Upper lobe of right lung (tissue), 1 donor: ENCODE measurements around the gene ZBTB7C. TPM values are rescaled to one million over a fixed set of nuclear protein-coding genes. Genes with fewer than 3 reads are reported as not detected.

Source experiments
- ATAC-seq: fragments of 200-7000 bp; cut with Tn5 transposase; one replicate; pipeline ENCODE4 v1.9.1; 2020; ENCODE audit warnings: mild to moderate bottlenecking, moderate library complexity
- DNase-seq: peaks from one replicate; pipeline ENCODE4 v3.0.0-alpha.2; 2020
- H3K27ac ChIP-seq: fragments of 200-600 bp; one replicate; pipeline ENCODE4 v1.8.0; 2022
- H3K27me3 ChIP-seq: fragments of 200-600 bp; one replicate; pipeline ENCODE4 v1.8.0; 2022; ENCODE audit warnings: mild to moderate bottlenecking
- H3K36me3 ChIP-seq: fragments of 200-600 bp; one replicate; pipeline ENCODE4 v1.8.0; 2022
- H3K4me1 ChIP-seq: fragments of 200-600 bp; one replicate; pipeline ENCODE4 v1.8.0; 2022
- H3K4me3 ChIP-seq: fragments of 200-600 bp; one replicate; pipeline ENCODE4 v1.8.0; 2022; ENCODE audit warnings: mild to moderate bottlenecking
- H3K9me3 ChIP-seq: fragments of 200-600 bp; one replicate; pipeline ENCODE4 v1.8.0; 2022
- CTCF ChIP-seq: fragments of 200-600 bp; IDR thresholded peaks from one replicate; pipeline ENCODE4 v1.8.0; 2022; ENCODE audit warnings: antibody characterized with exemption
- intact Hi-C: fragments of 100-400 bp; cut with DNase I; formaldehyde crosslinking; loops from one replicate; pipeline ENCODE4 v1.11.0; 2022
- total RNA-seq: library from RNA; stranded (reverse); fragmentation: NEBNext Ultra II Directional; extraction: Animal tissue kit (Norgen Biotek cat#: 25700); gene quantifications from one replicate; pipeline ENCODE4 v1.2.1, GENCODE V29; 2021
- donor health status: DM: no; HTN: yes; CAD: no; lungs with severe emphysema.

ZBTB7C gene
- total RNA-seq, 1 donor from 2014 or later: 17.7 TPM

GRCh38 chr18:48254077-48254602 is 155.0 kb downstream of the ZBTB7C start:
- intact Hi-C loops: no loop called here
- Histone ChIP-seq H3K9me3 (no peaks in the 10 kb centered on the region), H3K27ac (no peak overlapping the region), H3K27me3 (no peaks in the 10 kb centered on the region), H3K4me3 (no peak overlapping the region), H3K36me3 (no peaks in the 10 kb centered on the region), H3K4me1 (no peaks in the 10 kb centered on the region)
- DNase-seq (no peak), ATAC-seq (no peak)
- no peak for TF ChIP-seq CTCF

GRCh38 chr18:48252525-48252924 is 156.7 kb downstream of the ZBTB7C start:
- Histone ChIP-seq H3K9me3 (no peaks in the 10 kb centered on the region), H3K4me3 (no peak overlapping the region), H3K4me1 (no peaks in the 10 kb centered on the region), H3K27me3 (no peaks in the 10 kb centered on the region), H3K36me3 (no peaks in the 10 kb centered on the region), H3K27ac (no peak overlapping the region)
- ATAC-seq (no peak), DNase-seq (no peak)
- intact Hi-C loops: no loop called here
- TF ChIP-seq CTCF: no peak

- Histone ChIP-seq H3K27ac (no peak overlapping the region), H3K4me1 (no peaks in the 10 kb centered on the region), H3K27me3 (no peaks in the 10 kb centered on the region), H3K9me3 (no peaks in the 10 kb centered on the region), H3K36me3 (no peaks in the 10 kb centered on the region), H3K4me3 (no peak overlapping the region)
- ATAC-seq (no peak), DNase-seq (no peak)
- intact Hi-C loops: no loop called here
- TF ChIP-seq CTCF: no peak
These were observed 158.3 kb downstream of the ZBTB7C start for GRCh38 chr18:48250918-48251317.

- Histone ChIP-seq H3K27ac (no peak overlapping the region), H3K36me3 (no peaks in the 10 kb centered on the region), H3K9me3 (no peaks in the 10 kb centered on the region), H3K4me1 (no peaks in the 10 kb centered on the region), H3K4me3 (no peak overlapping the region), H3K27me3 (no peaks in the 10 kb centered on the region)
- DNase-seq (no peak), ATAC-seq (no peak)
- intact Hi-C loops: no loop called here
- no peak for TF ChIP-seq CTCF
These were observed 158.7 kb downstream of the ZBTB7C start for GRCh38 chr18:48250362-48250907.

GRCh38 chr18:48249854-48250253 is 159.3 kb downstream of the ZBTB7C start:
- H3K9me3 ChIP-seq: no peaks in the 10 kb centered on the region
- no peak for TF ChIP-seq CTCF
- no peak overlapping the region for H3K27ac ChIP-seq
- H3K36me3 ChIP-seq: no peaks in the 10 kb centered on the region
- H3K4me3 ChIP-seq: no peak overlapping the region
- no peaks in the 10 kb centered on the region for H3K27me3 ChIP-seq
- DNase-seq (no peak), ATAC-seq (no peak)
- no peaks in the 10 kb centered on the region for H3K4me1 ChIP-seq
- intact Hi-C loops: no loop called here

GRCh38 chr18:48244530-48244929 is 164.7 kb downstream of the ZBTB7C start:
- no peak for TF ChIP-seq CTCF
- intact Hi-C loops: no loop called here
- no peak overlapping the region for H3K27ac ChIP-seq
- DNase-seq: no peak
- no peaks in the 10 kb centered on the region for H3K27me3 ChIP-seq
- no peaks in the 10 kb centered on the region for H3K36me3 ChIP-seq
- no peaks in the 10 kb centered on the region for H3K4me1 ChIP-seq
- no peak for ATAC-seq
- H3K4me3 ChIP-seq: no peak overlapping the region
- H3K9me3 ChIP-seq: peaks cover 4% of the 10 kb centered on the region
